HG02798 (cell line): ENCODE results near the gene DNPH1.
A peak's percentile ranks its signal among the peaks of the same experiment; 100 is the strongest.

Experiments used
- ATAC-seq: cut with Tn5 transposase; IDR thresholded peaks from one replicate; pipeline ENCODE4 v1.9.1; 2021; ENCODE audit warnings: mild to moderate bottlenecking; ENCODE audit not compliant: unreplicated experiment, poor library complexity

The DNPH1 gene

DNA sequence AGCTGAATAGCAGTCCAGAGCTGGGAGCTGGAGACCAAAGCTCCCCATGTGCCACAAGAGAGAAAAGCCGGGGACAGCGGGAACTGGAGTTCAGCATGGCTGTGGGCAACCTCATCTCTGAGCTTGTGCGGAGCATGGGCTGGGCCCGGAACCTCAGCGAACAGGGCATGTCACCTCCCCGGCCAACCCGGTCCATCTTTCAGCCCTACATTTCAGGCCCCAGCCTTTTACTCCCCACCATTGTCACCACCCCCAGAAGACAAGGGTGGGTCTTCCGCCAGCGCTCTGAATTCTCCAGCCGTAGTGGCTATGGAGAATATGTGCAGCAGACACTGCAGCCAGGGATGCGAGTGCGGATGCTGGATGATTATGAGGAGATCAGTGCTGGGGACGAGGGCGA lies 43.3 kb downstream of the DNPH1 start:
- ATAC-seq, result no peak

- no peak for ATAC-seq
These were observed 43.8 kb downstream of the DNPH1 start for GRCh38 chr6:43185391-43185985.

DNA sequence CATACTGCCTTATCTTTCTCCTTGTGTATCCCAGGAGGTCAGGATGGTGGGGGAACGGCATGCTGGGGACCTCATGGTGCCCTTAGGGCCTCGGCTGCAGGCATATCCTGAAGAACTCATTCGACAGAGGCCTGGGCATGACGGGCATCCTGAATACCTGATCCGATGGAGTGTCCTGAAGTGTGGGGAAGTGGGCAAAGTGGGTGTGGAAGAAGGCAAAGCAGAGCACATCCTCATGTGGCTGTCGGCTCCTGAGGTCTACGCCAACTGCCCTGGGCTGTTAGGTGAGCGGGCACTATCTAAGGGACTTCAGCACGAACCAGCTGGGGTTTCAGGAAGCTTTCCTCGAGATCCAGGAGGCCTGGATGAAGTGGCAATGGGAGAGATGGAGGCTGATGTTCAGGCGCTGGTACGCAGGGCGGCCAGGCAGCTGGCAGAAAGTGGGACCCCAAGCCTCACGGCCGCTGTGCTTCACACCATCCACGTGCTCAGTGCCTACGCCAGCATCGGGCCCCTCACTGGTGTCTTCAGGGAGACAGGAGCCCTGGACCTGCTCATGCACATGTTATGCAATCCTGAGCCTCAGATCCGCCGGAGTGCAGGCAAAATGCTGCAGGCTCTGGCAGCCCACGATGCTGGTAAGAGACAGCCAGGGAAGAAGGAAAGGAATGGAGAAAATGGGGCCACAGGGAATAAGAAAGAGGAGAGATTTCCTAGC lies 44.9 kb downstream of the DNPH1 start:
- ATAC-seq, result no peak

- no peak for ATAC-seq
These were observed 45.8 kb downstream of the DNPH1 start for GRCh38 chr6:43183441-43183840.

- peak; percentile 94 for ATAC-seq
These were observed 47.1 kb downstream of the DNPH1 start, which contains the start of gene CUL9 for GRCh38 chr6:43181942-43182860. CUL9 (plus strand) TSS chr6:43182196; CDS start chr6:43184311, 2,115 bp downstream.

GRCh38 chr6:43181621-43181941 lies 47.7 kb downstream of the DNPH1 start:
- ATAC-seq, result no peak

- no peak for ATAC-seq
These were observed 48.3 kb downstream of the DNPH1 start for GRCh38 chr6:43180985-43181384.

- ATAC-seq, result no peak
These were observed 49.2 kb downstream of the DNPH1 start for GRCh38 chr6:43180058-43180457.

GRCh38 chr6:43178951-43179830 lies 50.1 kb downstream of the DNPH1 start:
- ATAC-seq, result no peak

DNA sequence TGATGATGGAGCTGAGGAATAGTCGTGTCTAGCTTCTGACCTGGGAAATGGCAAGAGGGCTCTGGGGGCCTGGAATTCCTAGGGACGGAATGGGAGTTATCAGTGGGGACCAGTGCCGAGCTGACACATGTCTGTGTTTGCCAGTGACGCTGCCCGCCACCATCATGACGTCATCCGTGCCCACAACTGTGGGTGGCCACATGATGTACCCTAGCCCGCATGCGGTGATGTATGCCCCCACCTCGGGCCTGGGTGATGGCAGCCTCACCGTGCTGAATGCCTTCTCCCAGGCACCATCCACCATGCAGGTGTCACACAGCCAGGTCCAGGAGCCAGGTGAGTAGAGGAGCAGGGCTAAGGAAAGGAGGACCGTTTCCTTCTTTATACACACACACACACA lies 51.1 kb downstream of the DNPH1 start:
- no peak for ATAC-seq

- no peak for ATAC-seq
These were observed 52.9 kb downstream of the DNPH1 start for GRCh38 chr6:43176423-43176786.

- ATAC-seq, result no peak
These were observed 53.4 kb downstream of the DNPH1 start for GRCh38 chr6:43175676-43176422.
